Measurements from ENCODE around the gene TOX2. TPM values are rescaled to one million over a fixed set of nuclear protein-coding genes. Genes with fewer than 3 reads are reported as not detected.

Gene TOX2
- total RNA-seq, 6 experiments from 2014 or later: 1.5 to 5.0 (median 2.2) TPM

GRCh38 chr20:44021186-44021585, 106.5 kb downstream of the TOX2 start:
- no peaks in the 10 kb centered on the region for H3K27me3 ChIP-seq
- no peak overlapping the region for H3K27ac ChIP-seq
- H3K4me3 ChIP-seq: no peak overlapping the region
- TF ChIP-seq POLR2A (IDR thresholded peaks at IDR 0.05): no peak
- TF ChIP-seq CTCF (IDR thresholded peaks at IDR 0.05): no peak
- no peaks in the 10 kb centered on the region for H3K9me3 ChIP-seq
- no peaks in the 10 kb centered on the region for H3K4me1 ChIP-seq
- DNase-seq (no peak), ATAC-seq (no peak)
- H3K36me3 ChIP-seq: no peaks in the 10 kb centered on the region
- WGBS (ENCODE audit: insufficient coverage, low coverage, low lambda C conversion rate, missing lambda C conversion rate): 100% methylated on average over 1 of the region's 6 CpGs
- intact Hi-C loops (cut with DNase I): no loop called here

- intact Hi-C loops (cut with DNase I): no loop called here
- no peak for DNase-seq
- Histone ChIP-seq H3K4me3 (no peak overlapping the region), H3K4me1 (no peaks in the 10 kb centered on the region), H3K36me3 (no peaks in the 10 kb centered on the region), H3K27ac (no peak overlapping the region), H3K9me3 (no peaks in the 10 kb centered on the region), H3K27me3 (no peaks in the 10 kb centered on the region)
- 95% methylated on average over 4 of the region's 10 CpGs for WGBS (ENCODE audit: insufficient coverage, low coverage, low lambda C conversion rate, missing lambda C conversion rate)
- no peak for ATAC-seq
- no peak for TF ChIP-seq POLR2A (IDR thresholded peaks at IDR 0.05)
- TF ChIP-seq CTCF (IDR thresholded peaks at IDR 0.05): no peak
Observed at GRCh38 chr20:44021900-44022299, 107.2 kb downstream of the TOX2 start.

- Histone ChIP-seq H3K27me3 (no peaks in the 10 kb centered on the region), H3K9me3 (no peaks in the 10 kb centered on the region), H3K4me3 (no peak overlapping the region), H3K36me3 (no peaks in the 10 kb centered on the region), H3K27ac (no peak overlapping the region), H3K4me1 (no peaks in the 10 kb centered on the region)
- WGBS (ENCODE audit: insufficient coverage, low coverage, low lambda C conversion rate, missing lambda C conversion rate): 71% methylated on average over 1 of the region's 2 CpGs
- ATAC-seq (no peak), DNase-seq (no peak)
- intact Hi-C loops (cut with DNase I): no loop called here
- TF ChIP-seq CTCF (IDR thresholded peaks at IDR 0.05): no peak
- TF ChIP-seq POLR2A (IDR thresholded peaks at IDR 0.05): no peak
Observed at GRCh38 chr20:44022464-44022863, 107.8 kb downstream of the TOX2 start.

DNA sequence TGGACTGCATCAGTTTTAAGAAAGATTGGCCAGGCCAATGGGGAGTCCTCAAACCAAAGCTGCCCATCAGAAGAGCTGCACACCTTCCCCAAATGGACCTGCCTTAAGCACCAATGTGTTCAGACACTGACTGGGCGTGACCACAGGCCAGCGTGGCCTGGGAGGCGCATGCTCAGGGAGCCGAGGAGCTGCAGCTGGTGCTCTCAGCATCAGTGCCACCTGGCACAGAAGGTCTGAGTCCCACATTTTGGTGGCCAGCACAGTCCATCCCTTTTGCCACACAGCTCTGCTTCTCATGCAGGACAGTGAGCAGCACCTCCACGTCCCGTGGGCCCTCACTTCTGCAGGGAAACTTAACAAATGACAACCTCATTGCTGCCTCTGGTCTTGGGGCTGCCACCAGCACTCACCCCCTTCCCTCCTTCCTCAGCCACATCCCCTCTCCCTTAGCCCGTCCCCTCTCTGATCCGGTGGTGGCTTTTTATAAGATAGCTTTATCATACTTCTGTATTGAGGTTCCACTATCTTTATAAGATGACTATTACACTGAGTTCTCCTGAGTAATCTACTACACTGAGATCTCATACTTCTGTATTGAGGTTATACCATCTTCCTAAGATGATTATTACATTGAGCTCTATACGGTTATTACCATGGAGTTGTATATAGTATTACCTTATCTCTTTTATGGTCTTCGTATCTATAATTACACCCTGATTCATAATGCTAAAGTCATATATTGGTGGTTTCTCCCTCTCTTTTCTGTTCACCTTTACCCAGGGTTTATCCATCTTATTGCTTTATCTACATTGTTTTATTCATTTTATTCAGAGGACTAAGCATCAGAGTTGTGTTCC, 109.1 kb downstream of the TOX2 start:
- Histone ChIP-seq H3K27me3 (no peaks in the 10 kb centered on the region), H3K9me3 (no peaks in the 10 kb centered on the region), H3K4me1 (no peaks in the 10 kb centered on the region), H3K27ac (no peak overlapping the region), H3K36me3 (no peaks in the 10 kb centered on the region), H3K4me3 (no peak overlapping the region)
- TF ChIP-seq CTCF (IDR thresholded peaks at IDR 0.05) (no peak), POLR2A (IDR thresholded peaks at IDR 0.05) (no peak)
- DNase-seq: no peak
- WGBS (ENCODE audit: insufficient coverage, low coverage, low lambda C conversion rate, missing lambda C conversion rate): 73% methylated on average over 6 of the region's 10 CpGs
- intact Hi-C loops (cut with DNase I): no loop called here
- no peak for ATAC-seq
